ENCODE results near the gene AVEN. TPM values are rescaled to one million over a fixed set of nuclear protein-coding genes. Genes with fewer than 3 reads are reported as not detected.

Gene AVEN
- total RNA-seq, 1 donor from 2014 or later = 51.3 TPM

DNA sequence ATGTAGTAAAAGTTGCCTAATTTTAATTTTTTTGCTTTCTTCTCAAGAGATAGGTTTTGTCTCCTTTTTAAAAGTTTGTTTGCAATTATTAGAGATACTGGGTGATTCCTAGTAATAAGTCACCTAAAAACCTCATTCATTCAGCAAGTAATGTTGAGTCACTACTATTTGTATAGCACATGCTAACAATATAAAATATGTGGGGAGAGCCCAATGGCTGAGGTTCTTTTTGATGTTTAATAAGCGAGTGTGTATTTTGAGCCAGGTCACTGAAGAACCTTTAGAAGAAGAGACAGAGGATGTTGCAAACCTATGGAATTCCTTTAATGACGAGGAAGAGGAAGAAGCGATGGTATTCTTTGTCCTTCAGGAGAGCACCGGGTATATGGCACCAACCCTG, 194.4 kb downstream of the AVEN start:
- DNase-seq (ENCODE audit: low read depth) (peak; percentile 25), FAIRE-seq (no peak)
- Histone ChIP-seq H3K36me3 (ENCODE audit: control insufficient read depth, insufficient read depth, low read length) (no peaks in the 10 kb centered on the region), H3K27me3 (ENCODE audit: control insufficient read depth, insufficient read depth, low read length) (no peaks in the 10 kb centered on the region), H3K4me3 (ENCODE audit: low read depth, low read length) (no peak overlapping the region)
- TF ChIP-seq, protein P1, sequence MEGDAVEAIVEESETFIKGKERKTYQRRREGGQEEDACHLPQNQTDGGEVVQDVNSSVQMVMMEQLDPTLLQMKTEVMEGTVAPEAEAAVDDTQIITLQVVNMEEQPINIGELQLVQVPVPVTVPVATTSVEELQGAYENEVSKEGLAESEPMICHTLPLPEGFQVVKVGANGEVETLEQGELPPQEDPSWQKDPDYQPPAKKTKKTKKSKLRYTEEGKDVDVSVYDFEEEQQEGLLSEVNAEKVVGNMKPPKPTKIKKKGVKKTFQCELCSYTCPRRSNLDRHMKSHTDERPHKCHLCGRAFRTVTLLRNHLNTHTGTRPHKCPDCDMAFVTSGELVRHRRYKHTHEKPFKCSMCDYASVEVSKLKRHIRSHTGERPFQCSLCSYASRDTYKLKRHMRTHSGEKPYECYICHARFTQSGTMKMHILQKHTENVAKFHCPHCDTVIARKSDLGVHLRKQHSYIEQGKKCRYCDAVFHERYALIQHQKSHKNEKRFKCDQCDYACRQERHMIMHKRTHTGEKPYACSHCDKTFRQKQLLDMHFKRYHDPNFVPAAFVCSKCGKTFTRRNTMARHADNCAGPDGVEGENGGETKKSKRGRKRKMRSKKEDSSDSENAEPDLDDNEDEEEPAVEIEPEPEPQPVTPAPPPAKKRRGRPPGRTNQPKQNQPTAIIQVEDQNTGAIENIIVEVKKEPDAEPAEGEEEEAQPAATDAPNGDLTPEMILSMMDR (IDR thresholded peaks at IDR 0.05; ENCODE audit: insufficient read depth, low read length, severe bottlenecking) = no peak

DNA sequence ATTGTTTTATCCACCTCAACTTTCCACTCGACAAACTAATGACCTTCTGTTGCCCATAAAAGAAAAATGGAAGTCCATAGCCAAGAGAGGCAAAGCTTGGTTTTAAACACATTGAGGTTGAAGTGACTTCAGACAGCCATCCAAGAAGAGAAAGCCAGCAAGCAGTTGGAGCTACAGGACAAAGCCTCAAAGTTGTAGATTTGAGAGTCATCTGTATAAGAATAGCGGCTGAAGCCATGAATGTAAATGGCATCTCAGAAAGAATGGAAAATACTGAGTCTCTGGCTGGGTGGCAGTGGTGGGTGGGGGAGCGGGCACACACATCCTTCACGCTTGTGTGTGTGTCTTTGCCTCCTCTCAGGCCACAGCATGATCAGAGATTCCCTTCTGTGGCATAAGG, 194.8 kb downstream of the AVEN start:
- Histone ChIP-seq H3K36me3 (ENCODE audit: control insufficient read depth, insufficient read depth, low read length) (no peaks in the 10 kb centered on the region), H3K4me3 (ENCODE audit: low read depth, low read length) (no peak overlapping the region), H3K27me3 (ENCODE audit: control insufficient read depth, insufficient read depth, low read length) (no peaks in the 10 kb centered on the region)
- DNase-seq (ENCODE audit: low read depth) = no peak
- FAIRE-seq = no peak
- TF ChIP-seq, protein P1 (IDR thresholded peaks at IDR 0.05; ENCODE audit: insufficient read depth, low read length, severe bottlenecking) = no peak

DNA sequence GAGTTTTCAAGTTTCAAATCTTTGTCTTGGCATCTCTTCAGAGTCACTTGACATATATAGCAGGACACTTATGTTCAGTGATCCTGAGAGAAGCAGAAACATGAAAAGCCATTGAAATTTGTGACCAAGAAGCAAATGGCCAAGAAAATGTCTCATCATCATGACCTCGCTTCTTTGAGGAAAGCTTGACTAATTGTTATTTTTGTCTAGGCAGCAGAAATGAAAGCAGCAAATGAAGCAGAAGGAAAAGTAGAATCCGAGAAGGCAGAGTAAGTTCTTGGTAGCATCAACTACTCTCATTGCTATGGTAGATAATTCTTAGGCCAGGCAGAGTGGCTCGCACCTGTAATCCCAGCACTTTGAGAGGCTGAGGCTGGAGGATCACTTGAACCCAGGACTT, 198.4 kb downstream of the AVEN start:
- no peaks in the 10 kb centered on the region for H3K36me3 ChIP-seq (ENCODE audit: control insufficient read depth, insufficient read depth, low read length)
- H3K4me3 ChIP-seq (ENCODE audit: low read depth, low read length) = no peak overlapping the region
- FAIRE-seq (no peak), DNase-seq (ENCODE audit: low read depth) (no peak)
- no peaks in the 10 kb centered on the region for H3K27me3 ChIP-seq (ENCODE audit: control insufficient read depth, insufficient read depth, low read length)
- TF ChIP-seq, protein P1 (IDR thresholded peaks at IDR 0.05; ENCODE audit: insufficient read depth, low read length, severe bottlenecking) = no peak

DNA sequence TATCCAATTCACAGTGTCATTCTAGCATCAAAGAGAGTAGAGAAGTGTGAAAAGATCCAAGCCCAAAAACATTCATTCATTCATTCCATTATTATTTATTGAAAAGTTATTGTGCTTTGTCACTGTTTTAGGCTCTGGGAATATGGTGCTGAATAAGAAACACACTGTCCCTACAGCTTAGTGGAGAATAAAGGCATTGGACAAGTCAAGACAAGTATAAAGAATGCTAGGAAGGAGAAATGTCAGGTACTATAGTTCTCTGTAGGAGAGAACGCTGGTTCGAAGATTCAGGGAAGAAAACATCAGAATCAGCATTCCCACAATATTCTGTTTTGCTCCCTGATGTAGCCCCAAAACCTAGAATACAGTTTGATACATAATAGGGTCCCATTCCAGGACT, 199.5 kb downstream of the AVEN start:
- TF ChIP-seq, protein P1 (IDR thresholded peaks at IDR 0.05; ENCODE audit: insufficient read depth, low read length, severe bottlenecking) = no peak
- Histone ChIP-seq H3K36me3 (ENCODE audit: control insufficient read depth, insufficient read depth, low read length) (no peaks in the 10 kb centered on the region), H3K4me3 (ENCODE audit: low read depth, low read length) (no peak overlapping the region), H3K27me3 (ENCODE audit: control insufficient read depth, insufficient read depth, low read length) (no peaks in the 10 kb centered on the region)
- DNase-seq (ENCODE audit: low read depth) (peak; percentile 61), FAIRE-seq (no peak)

DNA sequence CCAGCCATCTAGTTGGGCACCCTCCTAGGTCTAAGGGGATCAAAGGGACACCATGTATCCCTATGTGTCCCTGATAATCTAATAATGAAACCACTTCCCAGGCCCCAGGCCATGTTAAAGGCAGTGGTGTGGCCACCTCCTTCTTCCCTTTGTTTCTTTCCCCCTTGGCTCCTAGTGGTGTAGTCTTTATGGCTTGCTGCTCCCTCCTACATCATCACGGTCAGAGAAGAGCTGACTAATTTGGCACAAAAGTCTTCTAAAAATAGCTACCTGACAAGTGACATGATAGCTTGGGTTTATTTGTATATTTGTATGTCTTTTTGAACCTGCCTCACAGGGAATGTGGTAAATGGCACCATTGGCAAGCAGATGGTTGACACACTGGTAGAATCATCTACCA, 201.7 kb downstream of the AVEN start:
- no peaks in the 10 kb centered on the region for H3K27me3 ChIP-seq (ENCODE audit: control insufficient read depth, insufficient read depth, low read length)
- no peaks in the 10 kb centered on the region for H3K36me3 ChIP-seq (ENCODE audit: control insufficient read depth, insufficient read depth, low read length)
- TF ChIP-seq, protein P1 (IDR thresholded peaks at IDR 0.05; ENCODE audit: insufficient read depth, low read length, severe bottlenecking) = no peak
- no peak overlapping the region for H3K4me3 ChIP-seq (ENCODE audit: low read depth, low read length)
- no peak for FAIRE-seq
- no peak for DNase-seq (ENCODE audit: low read depth)

All from bronchial epithelial cell (primary cell).